ENCODE results near the gene KRT81.
"Not testable (repeated sequence)": the region's sequence is repeated elsewhere in the genome, so short reads cannot be mapped to it uniquely, and the experiment has no call there.

Gene KRT81

GRCh38 chr12:52286857-52287785 lies 4.2 kb downstream of the KRT81 start:
- DNase-seq (ENCODE audit: low read depth, low spot score); H3K4me3 ChIP-seq (ENCODE audit: low read depth, low read length); in situ Hi-C loops (cut with HindIII; ENCODE audit: low sequenced_read_pairs): not testable (repeated sequence)

- DNase-seq (ENCODE audit: low read depth, low spot score), result no peak
- H3K4me3 ChIP-seq (ENCODE audit: low read depth, low read length), result no peak overlapping the region
- TF ChIP-seq CTCF (IDR thresholded peaks at IDR 0.05; ENCODE audit: low read depth, low read length), result no peak
- in situ Hi-C loops (cut with HindIII; ENCODE audit: low sequenced_read_pairs), result no loop called here
Measured at GRCh38 chr12:52285851-52286530, 5.3 kb downstream of the KRT81 start.

GRCh38 chr12:52285172-52285745 lies 6.1 kb downstream of the KRT81 start:
- DNase-seq (ENCODE audit: low read depth, low spot score), result peak; percentile 20
- no peak overlapping the region for H3K4me3 ChIP-seq (ENCODE audit: low read depth, low read length)
- in situ Hi-C loops (cut with HindIII; ENCODE audit: low sequenced_read_pairs), result no loop called here
- no peak for TF ChIP-seq CTCF (IDR thresholded peaks at IDR 0.05; ENCODE audit: low read depth, low read length)

GRCh38 chr12:52284562-52285171 lies 6.7 kb downstream of the KRT81 start:
- in situ Hi-C loops (cut with HindIII; ENCODE audit: low sequenced_read_pairs), result no loop called here

GRCh38 chr12:52280796-52281560 lies 10.4 kb downstream of the KRT81 start:
- in situ Hi-C loops (cut with HindIII; ENCODE audit: low sequenced_read_pairs), result no loop called here
- H3K4me3 ChIP-seq (ENCODE audit: low read depth, low read length), result no peak overlapping the region
- no peak for TF ChIP-seq CTCF (IDR thresholded peaks at IDR 0.05; ENCODE audit: low read depth, low read length)
- peak; percentile 97 for DNase-seq (ENCODE audit: low read depth, low spot score)

More at GRCh38 chr12:52284562-52285171, 6.7 kb downstream of the KRT81 start:
- H3K4me3 ChIP-seq (ENCODE audit: low read depth, low read length), result no peak overlapping the region
- DNase-seq (ENCODE audit: low read depth, low spot score), result no peak
- TF ChIP-seq CTCF (IDR thresholded peaks at IDR 0.05; ENCODE audit: low read depth, low read length), result no peak

GRCh38 chr12:52280319-52280795 lies 11.0 kb downstream of the KRT81 start:
- in situ Hi-C loops (cut with HindIII; ENCODE audit: low sequenced_read_pairs), result no loop called here
- peak; percentile 91 for DNase-seq (ENCODE audit: low read depth, low spot score)
- TF ChIP-seq CTCF (IDR thresholded peaks at IDR 0.05; ENCODE audit: low read depth, low read length), result no peak

More at GRCh38 chr12:52280319-52280795, 11.0 kb downstream of the KRT81 start:
- no peak overlapping the region for H3K4me3 ChIP-seq (ENCODE audit: low read depth, low read length)
